Dedifferentiated amniotic fluid mesenchymal stem cell (primary cell): Measurements from ENCODE around the gene SDHAF3.
"Not testable (repeated sequence)": the region's sequence is repeated elsewhere in the genome, so short reads cannot be mapped to it uniquely, and the experiment has no call there.

ENCODE experiments used
- DNase-seq: peaks from one replicate; pipeline ENCODE4 v3.0.0-alpha.2; 2016; ENCODE audit errors: extremely low spot score

Gene SDHAF3

DNA sequence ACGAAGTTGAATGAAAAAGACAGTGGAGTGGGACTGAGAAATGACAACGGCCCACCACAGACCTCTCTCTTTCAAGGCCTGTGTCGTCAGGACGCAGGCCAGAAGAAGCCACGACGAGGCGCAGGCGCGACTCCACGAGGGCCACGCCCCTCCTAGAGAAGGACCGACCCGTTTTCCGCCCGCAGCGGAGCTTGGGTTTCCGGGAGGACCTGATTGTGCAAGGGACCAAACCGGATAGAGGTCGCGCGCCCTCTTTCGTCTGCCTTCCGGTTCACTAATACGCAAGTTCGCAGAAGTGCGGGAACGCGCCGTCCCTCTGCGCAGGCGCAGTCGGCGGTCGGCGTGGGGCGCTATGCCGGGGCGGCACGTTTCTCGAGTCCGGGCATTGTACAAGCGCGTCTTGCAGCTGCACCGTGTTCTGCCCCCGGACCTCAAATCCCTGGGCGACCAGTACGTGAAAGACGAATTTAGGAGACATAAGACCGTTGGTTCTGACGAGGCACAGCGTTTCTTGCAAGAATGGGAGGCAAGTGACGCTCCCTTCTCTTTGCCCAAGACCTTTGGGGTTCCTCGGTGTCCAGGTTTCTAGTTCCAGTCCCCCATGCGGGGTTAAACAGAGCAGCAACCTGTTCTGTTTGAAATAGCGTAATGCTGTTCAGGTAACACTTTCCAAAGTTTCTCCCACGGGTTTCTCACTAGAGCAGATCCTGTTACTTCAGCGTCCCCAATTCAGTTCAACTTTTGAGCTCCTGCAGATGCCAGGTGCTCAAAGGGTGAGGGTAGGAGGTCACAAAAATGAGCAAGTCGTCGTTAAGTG, at the start of gene SDHAF3:
Gene SDHAF3 (plus strand): TSS at position 327 of the 817 bp plus-strand sequence. CDS start 26 bp downstream, at position 353.
- DNase-seq = peak; percentile 98

DNA sequence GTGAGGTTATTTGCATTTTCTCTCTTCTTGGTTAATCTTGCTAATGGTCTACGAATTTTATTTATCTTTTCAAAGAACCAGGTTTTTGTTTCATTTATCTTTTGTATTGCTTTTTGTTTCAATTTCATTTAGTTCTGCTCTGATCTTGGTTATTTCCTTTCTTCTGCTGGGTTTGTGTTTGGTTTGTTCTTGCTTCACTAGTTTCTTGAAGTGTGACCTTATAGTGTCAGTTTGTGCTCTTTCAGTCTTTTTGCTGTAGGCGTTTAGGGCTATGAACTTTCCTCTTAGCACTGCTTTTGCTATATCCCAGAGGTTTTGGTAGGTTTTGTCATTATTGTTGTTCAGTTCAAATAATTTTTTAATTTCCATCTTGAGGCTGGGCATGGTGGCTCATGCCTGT, 45.5 kb upstream of the SDHAF3 start:
- not testable (repeated sequence) for DNase-seq

DNA sequence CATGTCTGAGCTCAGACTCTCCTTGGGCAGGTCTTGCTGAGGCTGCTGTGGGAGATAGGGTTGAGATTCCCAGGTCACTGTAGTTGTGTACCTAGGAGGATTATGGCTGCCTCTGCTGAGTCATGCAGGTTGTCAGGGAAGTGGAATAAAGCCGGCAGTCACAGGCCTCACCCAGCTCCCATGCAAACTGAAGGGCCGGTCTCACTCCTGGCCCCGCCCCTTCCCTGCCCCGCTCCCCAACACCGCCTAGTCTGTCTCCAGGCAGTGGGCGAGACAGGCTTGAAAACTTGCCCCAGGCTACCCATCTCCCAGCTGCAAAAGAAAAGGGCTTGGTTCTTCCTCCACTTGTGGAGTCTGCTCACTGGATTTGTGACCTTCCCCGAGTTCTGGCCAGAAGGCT, 41.6 kb upstream of the SDHAF3 start:
- DNase-seq = no peak

DNA sequence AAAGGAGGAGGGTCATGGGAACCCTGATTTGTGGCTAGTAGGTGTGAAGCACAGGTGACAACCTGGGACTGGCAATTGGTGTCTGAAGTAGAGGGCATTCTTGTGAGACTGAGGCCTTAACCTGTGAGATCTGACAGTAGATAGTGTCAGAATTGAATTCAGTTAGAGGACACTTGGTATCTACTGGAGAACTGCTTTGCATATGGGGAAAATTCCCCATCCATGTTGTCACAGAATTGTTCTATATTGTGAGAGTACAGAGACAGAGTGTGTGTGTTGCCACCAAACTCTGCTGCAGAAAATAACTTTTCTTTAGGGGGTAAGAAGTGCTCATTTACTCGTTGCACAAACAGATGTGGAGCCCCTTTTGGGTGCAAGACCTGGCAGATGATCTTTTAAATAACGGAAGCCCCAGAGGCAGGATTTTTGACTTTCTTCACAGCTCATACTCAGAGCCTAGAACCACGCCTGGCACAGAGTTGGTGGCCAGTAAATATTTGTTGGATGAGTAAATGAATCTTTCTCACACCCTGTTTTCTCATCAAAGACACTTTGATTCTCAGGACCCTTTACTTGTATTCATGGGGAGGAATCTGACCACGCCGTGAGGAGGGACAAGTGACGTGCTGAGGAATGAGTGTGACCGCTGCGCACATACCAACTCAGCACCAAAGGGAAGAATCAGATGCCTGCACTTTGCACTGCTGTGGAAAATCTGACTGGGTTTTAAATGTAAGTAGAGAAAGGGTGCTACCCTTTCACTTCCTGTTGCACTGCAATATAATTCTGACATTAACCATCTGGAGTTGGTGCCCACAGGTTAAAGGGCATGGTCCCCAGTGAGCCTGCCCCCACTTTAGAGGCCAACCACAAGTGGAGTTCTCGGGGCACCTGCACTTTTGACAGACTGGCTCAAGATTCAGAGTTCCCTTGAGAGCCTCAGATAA, 39.2 kb upstream of the SDHAF3 start:
- no peak for DNase-seq

DNA sequence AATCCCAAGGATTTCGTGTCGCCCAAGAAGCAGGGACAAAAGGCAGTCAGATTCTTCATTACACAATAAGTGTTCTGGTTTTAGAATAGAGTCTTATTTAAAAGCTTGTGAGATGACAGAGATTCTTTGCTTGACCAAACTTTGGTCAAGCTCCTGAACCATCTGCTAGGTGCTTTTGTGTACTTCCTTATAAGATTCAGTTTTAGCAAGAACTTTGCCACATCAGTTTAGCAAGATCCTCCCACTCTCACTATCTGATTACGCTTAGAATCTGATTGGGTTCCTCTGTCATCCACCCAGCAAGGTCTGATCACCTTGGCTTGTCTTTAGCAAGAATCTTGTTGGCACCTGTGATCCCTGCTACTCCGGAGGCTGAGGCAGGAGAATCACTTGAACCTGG, 38.2 kb upstream of the SDHAF3 start:
- DNase-seq = no peak

DNA sequence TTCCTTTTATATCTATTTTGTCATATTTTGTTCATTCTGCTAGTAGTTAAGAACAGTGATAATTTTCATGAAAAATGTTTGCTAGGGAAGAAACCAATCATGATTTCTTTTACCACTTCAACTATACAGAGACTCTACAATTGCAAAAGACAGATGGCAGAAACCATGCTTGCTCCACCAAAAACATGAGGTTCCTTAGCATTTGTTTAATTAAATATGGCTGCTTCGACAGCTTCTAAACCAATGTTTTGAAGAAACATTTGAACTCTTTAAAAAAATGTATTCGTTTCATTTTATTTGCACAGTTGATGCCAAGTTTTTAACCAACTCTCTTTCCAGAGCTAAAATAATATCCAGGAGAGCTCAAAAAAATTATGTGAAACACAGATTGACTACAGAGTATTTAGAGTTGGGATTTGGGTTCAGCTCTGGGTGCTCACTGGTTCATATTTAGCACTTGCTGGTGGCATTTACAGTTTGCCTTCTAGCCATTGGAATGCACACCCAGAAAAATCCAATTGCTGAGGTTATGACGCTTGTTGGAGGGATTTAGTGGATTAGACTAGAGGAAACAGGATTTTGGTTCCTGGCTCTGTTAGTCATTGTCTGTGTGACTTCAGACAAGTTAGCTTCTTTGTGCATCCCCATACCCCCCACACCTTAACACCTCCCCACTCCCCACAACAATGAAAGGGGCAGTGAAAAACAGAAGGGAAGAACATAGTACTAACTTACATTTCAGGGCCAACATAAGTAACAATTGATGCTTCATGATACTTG, 35.8 kb upstream of the SDHAF3 start:
- no peak for DNase-seq

DNA sequence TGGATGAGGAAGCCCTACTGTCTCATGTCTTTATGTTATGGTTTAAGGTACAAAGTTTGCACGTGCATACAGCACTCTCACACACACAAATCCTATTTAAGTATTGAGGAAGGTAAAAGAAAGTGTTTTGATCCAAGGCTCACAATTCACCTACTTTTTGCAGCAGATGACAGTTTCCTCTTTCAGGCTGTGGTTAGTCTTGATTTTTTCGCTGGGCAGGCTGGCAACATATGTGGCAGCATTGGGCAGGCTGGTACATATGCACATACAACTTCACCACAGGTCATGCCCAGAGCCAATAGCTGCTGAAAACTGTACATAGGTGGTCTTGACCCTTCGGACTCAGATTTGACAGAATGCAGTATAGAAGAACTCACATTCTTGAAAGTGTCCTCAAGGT, 29.1 kb upstream of the SDHAF3 start:
- DNase-seq = no peak

DNA sequence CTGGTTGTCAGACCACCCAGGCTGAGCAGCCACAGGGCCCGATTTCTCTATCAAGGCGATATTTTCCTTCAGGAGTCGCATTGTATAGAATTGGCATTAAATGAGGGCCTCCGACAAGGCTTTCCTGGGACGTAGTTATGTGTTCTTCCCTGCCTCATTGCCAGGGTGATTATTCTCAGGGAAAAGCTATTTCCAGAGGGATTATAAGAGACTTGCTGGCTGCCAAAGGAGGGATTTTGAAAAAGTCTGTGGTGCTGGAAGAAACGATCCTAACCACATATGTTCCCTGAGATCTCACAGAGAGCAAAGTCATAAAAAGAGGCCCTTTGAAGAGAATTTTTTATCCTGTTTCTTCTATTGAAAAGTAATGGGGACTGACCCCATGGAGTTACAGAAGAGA, 27.7 kb upstream of the SDHAF3 start:
- no peak for DNase-seq

DNA sequence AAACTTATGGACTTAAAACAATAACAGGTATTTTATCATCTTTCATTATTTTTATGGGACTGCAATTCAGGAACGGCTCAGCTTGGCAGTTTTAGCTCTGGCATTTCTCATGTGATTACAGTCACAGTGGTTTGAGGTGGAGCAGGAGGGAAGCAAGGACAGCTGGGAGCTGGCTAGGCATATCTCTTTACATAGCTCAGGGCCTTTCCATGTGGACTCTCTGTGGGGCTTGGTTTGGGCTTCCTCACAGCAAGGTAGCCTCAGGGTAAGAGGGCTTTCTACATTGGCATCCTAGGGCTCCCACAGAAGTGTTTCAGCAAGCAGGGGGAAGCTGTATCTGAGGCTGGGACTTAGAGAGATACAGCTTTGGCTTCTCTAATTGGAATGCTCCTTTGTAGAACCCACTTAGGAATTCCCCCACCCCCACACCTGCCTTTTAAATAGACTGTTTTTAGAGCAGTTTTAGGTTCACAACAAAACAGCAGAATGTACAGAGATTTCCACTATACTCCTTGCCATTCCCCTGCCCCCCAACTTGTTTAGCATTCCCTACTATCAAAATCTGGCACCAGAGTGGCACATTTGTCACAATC, 26.6 kb upstream of the SDHAF3 start:
- no peak for DNase-seq

DNA sequence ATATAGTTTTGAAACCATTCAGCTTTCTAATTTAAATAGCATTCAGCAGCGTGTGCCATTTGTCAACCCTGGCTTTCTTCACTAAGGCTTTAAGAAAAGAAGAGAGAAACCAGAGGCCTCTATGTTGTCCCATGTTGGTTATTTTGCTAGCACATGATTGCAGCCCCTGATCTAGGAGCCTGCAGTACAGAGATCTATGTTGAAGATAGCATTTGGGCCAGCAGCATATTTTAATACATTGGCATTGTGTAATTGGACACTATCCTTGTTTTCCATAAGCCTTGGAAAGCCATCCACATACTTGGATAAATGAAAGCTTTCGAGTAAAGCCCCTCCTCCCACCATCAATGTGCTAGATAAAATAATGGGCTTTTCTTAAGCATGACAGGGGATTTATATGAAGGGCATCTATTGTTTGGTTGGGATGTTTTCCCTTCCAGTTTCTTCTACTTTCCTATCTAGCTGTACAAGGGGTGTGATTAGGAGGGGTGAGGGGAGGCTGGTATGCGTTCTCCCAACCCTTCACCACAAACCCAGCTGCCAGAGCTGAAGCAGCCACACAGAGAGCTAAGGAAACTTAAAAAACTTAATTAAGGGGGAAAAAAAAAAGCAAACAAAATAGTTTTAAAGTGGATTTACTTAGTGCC, 23.1 kb upstream of the SDHAF3 start:
- DNase-seq = no peak

DNA sequence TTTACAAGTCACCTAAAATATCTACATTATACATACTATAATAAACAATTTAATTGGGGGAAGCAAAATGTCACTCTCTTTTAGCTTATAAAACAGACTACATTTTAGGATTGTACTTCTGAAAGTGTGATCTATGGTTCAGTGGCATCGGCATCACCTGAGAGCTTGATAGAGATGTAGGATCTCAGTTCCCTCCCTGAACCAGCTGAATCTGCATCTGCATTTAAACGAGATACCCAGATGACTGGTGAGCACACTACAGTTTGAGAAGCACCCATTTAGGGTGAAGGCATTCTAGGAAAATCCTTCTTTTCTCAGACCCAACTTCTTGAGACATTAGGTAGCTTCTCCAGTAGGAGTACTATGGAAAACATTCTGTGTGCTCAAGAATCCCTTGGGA, 21.5 kb upstream of the SDHAF3 start:
- DNase-seq = no peak

DNA sequence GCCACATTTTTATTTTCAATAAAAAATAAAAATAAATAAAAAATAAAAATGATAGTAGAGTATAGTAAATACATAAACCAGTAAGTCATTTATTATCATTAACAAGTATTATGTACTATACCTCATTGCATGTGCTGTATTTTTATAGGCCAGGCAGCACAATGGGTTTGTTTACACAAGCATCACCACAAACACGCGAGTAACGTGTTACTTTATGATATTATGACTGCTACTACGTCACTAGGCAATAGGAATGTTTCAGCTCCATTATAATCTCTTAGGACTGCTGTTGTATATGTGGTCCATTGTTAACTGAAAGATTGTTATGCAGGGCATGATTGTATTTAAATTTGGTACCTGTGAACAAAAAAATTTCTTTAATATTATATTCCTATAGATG, 20.8 kb upstream of the SDHAF3 start:
- DNase-seq = no peak

DNA sequence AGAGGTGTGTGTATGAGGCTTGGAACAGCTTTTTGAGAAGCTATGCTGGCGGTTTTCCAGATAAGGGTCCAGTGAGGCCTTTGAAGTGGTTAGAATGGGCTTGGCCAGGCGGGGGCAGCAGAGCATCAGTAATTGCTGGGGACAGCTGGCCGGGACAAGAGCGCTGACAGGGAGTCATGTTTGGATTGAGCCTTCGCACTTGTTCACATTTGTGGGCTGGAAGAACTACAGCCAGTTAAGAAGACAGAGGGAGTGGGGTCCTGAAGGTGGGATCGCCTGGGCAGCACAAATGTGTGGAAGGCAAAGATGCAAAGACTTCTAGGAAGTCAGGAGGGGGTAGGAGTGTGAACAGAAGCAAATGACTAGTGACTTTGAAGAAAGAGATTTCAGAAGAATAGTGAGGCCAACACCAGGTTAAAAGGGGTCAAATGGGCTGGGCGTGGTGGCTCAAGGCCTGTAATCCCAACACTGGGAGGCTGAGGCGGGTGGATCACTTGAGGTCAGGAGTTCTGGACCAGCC, 12.7 kb upstream of the SDHAF3 start:
- DNase-seq = peak; percentile 45

DNA sequence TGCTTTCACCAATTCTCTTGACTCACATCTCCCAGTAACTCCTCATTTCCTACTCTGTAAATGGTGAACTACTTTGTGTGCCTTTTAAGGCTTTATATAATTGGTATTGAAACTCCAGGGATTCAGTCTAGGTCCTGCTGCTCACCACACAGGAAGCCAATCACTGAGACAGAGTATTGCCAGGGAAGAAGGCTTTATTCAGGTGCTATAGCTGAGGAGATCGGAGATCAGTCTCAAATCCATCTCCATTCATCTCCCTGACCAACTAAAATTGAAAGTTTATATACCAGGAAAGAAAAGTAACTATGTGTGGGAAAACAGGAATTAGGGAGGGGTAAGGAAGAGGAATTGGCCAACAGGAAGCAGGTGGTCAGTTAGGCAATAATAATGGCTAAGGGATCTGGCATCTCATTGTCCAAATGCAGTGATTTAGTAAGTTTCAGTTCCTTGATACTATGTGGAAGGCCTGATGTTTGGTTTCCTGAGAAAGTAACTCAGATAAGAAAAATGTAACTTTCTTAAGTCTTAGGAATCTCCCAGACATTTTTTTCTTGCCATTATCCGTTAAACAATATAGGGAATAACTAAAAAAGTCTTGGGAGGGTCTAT, 10.2 kb upstream of the SDHAF3 start:
- DNase-seq = no peak

DNA sequence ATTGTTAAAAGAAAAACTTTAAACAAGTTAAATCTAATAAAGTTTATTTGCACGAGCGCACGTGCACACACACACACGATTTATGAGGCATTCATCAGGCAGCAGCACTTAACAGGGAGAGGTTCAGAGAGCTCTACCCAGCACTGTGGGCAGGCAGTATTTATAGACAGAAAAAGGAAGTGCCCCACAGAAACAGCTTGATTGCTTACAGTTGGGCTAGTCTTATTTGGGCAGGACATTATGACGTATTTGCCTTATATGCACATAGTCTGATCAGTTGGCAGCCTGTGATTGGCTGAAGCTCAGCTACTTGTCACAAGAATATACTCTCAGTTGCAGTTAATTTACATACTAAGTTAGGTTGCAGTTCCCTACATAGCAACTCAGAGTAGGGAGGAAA, 1.2 kb upstream of the SDHAF3 start:
- DNase-seq = no peak

DNA sequence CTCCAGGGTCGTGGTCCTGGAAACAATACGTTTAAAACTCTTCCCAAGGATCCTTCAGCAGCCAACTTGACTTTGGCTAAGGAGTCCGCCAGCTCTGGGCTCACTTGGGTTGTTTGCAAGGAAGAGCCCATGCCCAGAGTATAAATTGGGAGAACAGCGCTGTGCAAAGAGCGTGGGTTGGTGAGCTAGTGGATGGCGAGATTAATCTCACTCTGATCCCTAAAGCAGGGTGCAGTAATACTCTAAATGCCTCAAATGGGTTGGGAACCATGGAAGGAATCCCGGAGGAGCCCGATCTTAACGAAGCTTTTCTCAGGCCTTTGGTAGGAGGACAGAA, 495 bp upstream of the SDHAF3 start:
- no peak for DNase-seq

DNA sequence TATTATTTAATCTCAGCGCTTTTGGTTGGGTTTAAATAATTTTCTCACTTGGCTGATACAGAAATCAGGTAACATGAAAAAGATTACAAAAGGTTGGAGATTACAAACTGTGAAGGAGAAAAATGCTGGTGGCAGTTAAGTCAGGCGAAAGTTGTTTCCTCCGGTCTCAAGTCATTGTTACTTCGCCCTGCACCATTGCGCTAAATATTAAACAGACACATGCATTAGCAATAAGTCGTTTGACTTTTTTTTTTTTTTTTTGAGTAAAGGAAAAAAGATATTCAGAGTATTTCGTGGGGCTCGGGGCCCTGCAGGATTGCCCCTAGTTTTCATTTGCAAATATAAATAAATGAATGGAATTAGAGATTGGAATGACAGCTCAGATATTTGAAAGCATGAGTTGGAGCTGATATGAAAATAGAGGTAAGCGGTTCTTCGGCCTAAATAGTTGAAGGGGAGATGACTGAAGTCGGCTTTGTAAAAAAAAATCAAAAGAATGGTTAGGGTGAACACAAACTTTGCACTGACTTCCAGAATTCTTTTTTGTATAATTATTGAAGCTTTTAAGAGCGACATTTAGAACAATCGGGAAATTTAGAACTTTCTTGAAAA, 914 bp downstream of the SDHAF3 start:
- DNase-seq = no peak

DNA sequence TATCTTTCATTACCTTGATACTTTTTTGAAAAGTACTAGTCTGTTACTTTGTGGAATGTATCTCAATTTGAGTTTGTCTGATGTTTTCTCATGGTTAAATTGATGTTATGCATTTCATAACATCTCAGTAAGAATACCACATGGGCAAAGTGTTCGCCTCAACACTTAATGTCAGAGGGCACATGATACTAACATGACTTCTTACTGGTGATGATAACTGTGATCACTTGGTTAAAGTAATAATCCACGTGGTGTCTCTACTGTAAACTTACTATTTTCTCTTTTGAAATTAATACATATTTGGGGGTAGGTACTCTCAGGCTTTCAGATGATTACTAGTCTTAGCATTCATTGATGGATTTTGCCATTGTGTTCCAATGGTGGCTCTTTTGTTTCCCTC, 2.2 kb downstream of the SDHAF3 start:
- DNase-seq = no peak

DNA sequence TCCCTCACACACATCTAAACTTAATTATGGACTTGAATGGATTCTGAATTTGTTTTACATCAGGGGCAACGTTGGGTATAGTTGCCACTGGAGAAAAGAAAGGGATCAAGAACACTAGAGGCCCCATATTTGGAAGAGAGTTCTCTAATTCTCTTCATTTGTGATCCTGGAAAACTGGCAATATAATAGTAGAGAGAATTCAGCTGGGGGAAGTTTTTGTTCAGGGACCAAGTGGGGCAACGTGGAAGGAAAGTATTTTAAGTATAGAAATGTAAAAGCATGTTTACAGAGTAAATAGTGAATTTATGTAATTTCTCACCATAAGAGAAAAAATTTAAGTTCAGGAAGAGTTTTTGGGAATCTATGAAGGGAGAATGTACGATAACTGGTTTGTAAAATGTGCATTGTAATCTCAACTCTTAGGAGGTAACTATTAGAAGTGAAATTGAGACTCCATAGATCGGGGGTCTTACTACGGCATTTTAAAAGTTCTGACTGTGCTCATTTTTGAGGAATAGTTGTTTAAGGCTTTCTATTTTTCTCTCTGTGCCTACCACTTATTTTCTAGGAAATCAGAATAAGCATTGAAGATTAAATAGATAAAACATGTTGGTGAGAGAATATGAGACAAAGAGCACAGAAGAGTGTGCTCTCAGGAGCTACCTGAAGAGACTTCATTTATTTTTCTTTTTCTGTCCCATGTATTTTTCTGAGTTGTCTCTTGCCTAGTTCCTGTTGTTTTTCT, 3.4 kb downstream of the SDHAF3 start:
- DNase-seq = no peak
